Transverse colon (tissue), 4 donors: ENCODE data around the gene LAMTOR3.

Source experiments
- POLR2AphosphoS5 ChIP-seq, 3 donors: sonication (generic); formaldehyde crosslinking; IDR thresholded peaks; one replicate each; pipeline ENCODE4 v1.6.1; 2016; ENCODE audit warnings: antibody characterized with exemption in 3 of 3
- TF ChIP-seq, protein P1 (sequence below), 5 experiments: fragments of 200-600 bp in 3 of 5; fragments of 450-650 bp in 2 of 5; sonication (generic) in 3 of 5; IDR thresholded peaks; 1 replicate in 2 of 5; 2 replicates in 3 of 5; pipeline ENCODE4 v1.5.1; 2016 to 2017; ENCODE audit warnings: antibody characterized with exemption in 5 of 5, inconsistent platforms in 3 of 5, mild to moderate bottlenecking in 2 of 5, moderate library complexity in 1 of 5

DNA sequence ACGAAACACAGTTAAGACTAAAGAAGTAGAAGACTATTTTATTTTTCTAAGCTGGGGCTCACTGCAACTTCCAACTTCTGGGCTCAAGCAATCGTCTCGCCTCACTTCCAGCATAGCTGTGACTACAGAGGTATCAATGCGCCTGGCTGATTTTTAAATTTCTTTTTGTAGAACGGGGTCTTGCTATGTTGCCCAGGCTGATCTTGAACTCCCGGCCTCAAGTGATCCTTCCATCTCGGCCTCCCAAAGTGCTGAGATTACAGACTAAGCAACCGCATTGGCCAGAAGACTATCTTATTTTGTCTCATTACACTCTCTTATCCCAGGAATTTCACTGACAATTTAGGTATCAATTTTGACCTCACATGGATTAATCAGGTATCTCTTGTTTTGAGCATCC is 1.2 kb downstream of the LAMTOR3 start:
- TF ChIP-seq POLR2AphosphoS5 (IDR thresholded peaks at IDR 0.05) = no peak
- TF ChIP-seq, protein P1, sequence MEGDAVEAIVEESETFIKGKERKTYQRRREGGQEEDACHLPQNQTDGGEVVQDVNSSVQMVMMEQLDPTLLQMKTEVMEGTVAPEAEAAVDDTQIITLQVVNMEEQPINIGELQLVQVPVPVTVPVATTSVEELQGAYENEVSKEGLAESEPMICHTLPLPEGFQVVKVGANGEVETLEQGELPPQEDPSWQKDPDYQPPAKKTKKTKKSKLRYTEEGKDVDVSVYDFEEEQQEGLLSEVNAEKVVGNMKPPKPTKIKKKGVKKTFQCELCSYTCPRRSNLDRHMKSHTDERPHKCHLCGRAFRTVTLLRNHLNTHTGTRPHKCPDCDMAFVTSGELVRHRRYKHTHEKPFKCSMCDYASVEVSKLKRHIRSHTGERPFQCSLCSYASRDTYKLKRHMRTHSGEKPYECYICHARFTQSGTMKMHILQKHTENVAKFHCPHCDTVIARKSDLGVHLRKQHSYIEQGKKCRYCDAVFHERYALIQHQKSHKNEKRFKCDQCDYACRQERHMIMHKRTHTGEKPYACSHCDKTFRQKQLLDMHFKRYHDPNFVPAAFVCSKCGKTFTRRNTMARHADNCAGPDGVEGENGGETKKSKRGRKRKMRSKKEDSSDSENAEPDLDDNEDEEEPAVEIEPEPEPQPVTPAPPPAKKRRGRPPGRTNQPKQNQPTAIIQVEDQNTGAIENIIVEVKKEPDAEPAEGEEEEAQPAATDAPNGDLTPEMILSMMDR (IDR thresholded peaks at IDR 0.05) = no peak
